ENCODE results near the gene DAO.

DAO gene

DNA sequence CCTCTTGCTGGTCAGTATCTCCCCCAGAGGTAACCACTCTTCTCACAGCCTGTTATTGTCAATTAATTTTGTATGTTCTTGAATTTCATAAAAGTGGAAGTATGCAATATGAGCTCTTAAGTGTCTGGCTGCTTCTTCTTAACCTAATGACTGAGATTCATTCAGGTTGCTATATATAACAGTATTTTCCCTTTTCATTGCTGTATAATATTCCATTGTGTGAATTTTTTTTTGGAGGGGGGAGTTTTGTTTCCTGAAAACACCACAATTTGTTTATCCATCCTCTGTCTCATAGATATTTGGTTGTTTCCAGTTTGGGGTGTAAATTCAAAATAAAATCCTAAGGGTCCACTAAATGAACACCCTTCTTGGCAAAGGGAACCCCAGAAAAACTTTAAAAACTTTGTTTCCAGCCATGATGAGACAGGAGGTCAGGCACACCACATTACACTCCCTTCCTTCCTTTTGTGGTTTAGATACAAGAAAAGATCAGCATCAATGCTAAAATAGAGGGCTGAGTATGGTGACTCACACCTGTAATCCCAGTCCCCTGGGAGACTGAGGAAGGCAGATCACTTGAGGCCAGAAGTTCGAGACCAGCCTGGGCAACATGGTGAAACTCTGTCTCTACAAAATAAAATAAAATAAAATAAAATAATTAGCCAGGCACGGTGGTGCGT is 4.1 kb upstream of the DAO start:
- DNase-seq (ENCODE audit: low spot score) = no peak

DNA sequence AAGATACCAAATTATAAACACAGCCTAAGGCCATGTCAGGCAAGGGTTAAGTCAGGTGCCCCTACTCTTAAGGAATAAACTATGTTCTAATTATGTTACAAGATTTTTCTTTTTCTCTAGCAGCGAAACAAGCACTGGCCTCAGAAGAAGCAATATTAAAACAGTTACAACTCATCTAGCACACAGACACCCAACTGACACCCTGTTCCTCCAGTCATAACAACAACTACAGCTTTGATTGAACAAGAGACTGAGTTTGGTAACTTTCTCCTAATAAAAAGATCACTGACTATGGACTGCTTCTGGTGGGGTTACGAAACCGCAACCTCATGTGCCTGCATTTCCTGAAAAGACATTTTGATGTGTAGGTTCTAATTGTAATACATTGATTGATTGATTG is 3.3 kb upstream of the DAO start:
- DNase-seq (ENCODE audit: low spot score) = no peak

DNA sequence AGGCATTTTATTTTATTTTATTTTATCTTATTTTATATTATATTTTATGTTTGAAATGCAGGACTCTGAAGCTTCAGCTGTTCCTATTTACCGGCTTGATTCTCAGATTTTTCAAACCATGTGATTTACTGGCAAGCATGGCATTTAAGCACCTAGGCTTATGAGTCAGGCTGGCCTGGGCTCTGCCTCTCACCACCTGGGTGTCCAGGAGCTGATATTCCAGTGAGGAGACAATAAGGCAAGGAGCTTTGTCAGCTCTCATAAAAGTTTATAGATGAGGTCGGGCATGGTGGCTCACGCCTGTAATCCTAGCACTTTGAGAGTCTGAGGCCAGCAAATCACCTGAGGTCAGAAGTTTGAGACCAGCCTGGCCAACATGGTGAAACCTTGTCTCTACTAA is 2.1 kb downstream of the DAO start:
- no peak for DNase-seq (ENCODE audit: low spot score)

GRCh38 chr12:108884116-108885012 is 4.5 kb downstream of the DAO start:
- peak; percentile 71 for DNase-seq (ENCODE audit: low spot score)

DNA sequence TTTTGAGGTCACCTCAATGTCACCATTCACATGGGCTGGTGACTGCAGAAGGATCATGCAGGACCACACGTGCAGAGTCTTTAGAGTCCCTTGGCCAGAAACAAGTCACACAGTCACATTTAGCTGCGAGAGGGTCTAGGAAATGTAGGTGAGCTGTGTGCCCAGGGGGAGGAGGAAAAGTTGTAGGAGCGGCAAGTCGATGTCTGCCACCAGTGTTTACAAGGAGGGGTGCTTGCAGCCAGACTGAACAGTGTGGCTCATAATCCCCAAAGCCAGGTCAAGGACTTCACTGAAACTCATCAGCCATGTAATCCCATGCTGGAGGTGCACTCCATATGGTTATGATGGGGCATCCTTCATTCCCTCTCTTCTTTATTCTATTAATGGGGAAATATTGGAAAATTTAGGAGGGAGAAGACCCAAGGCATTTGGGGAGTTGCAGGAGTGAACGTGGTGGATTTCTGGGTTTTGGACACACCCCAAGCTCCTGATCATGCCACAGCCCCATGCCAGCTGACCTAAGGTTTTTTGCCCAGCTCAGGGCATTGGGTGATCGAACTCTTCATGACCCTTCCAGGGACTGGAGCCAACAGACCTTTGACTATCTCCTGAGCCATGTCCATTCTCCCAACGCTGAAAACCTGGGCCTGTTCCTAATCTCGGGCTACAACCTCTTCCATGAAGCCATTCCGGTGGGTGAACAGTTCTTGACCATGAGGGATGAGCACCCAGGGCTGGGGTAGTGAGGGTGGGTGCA is 7.2 kb downstream of the DAO start:
- DNase-seq (ENCODE audit: low spot score) = no peak

DNA sequence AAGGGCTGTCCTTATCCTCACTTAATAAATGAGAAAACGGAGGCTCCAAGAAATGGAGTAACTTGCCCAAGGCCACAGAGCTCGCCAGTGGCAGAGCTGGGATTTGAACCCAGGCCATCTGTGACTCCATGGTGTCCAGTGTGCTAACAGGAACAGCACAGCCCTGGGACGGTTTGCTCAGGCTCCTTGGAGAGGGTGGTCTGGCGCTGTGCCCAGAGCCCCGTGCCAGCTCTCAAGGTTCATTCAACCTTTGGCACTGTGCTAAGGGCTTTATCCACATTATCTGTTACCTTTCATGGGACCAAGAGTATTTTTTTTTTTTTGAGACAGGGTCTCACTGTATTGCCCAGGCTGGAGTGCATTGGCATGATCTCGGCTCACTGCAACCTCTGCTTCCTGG is 8.1 kb downstream of the DAO start:
- DNase-seq (ENCODE audit: low spot score) = no peak

DNA sequence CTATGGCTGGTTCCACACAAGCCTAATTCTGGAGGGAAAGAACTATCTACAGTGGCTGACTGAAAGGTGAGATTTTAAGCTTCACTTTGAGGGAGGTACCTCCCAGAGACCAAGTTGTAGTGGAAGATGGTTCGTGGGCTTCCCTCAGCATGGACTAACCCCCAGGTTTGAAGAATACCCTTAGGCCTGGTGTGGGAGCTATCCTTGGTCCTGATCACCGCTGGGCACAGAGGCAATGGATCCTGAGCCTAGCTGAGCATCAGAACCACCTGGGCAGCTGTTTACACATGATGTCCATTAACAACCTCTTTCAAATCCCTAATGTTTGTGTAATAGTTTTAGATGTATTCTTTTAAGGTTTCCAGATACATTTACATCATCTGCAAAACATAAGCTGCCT is 10.3 kb downstream of the DAO start:
- no peak for DNase-seq (ENCODE audit: low spot score)

DNA sequence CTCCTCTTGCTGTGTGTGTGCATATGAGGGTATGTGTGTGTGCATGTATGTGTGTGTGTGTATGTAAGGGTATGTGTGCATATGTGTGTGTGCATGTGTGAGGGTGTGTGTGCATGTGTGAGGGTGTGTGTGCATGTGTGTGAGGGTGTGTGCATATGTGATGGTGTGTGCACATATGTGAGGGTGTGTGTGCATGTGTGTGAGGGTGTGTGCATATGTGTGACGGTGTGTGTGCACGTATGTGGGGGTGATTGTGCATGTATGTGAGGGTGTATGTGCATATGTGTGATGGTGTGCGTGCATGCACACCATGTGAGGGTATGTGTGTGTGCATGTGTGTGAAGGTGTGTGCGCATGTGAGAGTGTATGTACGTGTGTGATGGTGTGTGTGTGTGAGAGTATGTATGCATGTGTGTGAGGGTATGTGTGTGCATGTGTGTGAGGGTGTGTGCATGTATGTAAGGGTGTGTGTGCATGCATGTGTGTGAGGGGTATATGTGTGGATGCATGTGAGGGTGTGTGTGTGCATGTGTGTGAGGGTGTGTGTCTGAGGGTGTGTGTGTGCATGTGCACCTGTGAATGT is 15.4 kb downstream of the DAO start:
- no peak for DNase-seq (ENCODE audit: low spot score)

DNA sequence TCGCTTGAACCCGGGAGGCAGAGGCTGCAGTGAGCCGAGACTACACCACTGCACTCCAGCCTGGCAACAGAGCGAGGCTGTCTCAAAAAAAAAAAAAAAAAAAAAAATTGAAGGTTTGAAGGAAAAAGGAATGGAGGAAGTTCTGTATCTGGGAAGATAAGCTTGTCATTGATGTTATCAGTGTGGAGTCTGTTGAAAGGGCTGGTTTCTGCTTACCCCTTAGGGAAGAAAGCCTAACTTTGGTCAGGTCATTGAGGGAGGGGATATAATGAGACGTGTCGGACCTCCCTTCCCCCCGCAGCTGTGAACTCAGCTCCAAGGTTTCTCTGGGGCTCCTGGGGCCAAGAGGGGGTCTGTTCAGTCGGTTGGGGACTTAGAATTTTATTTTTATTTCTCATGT is 16.4 kb downstream of the DAO start:
- no peak for DNase-seq (ENCODE audit: low spot score)

- no peak for DNase-seq (ENCODE audit: low spot score)
Measured at GRCh38 chr12:108896817-108897216, 16.9 kb downstream of the DAO start.

GRCh38 chr12:108899145-108899544 is 19.3 kb downstream of the DAO start:
- no peak for DNase-seq (ENCODE audit: low spot score)

DNA sequence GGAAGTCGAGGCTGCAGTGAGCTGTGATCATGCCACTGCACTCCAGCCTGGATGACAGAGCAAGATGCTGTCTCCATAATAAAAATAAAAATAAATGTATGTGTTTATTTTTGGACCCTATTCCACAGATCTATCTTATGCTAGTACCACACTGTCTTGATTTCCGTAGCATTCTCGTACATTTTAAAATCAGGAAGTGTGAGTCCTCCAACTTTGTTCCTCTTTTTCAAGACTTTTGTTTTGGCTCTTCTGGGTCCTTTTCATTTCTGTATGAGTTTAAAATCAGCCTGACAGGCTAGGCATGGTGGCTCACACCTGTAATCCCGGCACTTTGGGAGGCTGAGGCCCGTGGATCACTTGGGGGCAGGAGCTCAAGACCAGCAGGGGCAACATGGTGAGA is 25.8 kb downstream of the DAO start:
- DNase-seq (ENCODE audit: low spot score) = no peak

- DNase-seq (ENCODE audit: low spot score) = no peak
Measured at GRCh38 chr12:108906971-108907370, 27.1 kb downstream of the DAO start.

DNA sequence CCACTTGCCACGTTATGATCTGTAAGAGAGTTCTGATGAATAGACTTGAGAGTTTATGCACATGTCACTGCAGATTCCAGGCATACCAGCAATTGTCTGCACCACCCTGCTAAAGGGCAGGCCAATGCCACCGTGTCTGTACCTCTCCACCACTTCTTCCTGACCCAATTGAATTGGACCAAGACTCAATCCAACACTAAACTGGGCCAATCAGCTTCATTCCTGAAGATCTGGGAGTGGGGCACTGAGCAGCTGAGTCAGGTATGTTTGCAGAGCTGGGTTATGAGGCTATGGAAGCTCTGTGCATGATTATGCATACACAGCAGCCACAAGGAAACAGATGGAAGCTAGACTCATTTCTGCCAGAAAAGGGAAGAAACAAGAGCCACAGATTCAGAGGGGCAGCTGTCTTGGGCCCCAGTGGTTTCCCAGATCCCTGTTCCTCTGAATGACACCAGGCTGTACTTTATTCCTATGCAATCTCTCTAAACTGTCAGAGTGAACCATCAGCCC is 28.0 kb downstream of the DAO start:
- no peak for DNase-seq (ENCODE audit: low spot score)

DNA sequence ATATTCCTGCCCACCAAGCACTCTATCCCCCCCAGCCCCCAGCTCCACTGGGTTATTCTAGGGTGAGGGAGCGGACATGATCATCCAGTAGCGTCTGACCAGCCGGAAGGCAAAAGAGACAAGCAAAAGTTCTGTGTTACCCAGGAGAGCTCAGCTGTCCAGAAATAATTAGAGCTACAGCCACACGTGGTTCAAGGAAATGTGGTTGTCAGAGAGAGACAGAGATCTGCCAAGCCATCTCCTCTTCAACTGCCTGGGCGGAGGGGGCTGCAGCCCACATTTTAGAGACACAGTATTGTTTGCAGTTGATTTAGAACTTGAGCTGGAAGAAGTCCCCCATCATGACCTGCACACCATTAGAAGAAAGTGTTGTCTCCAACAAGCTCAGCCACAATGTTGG is 30.4 kb downstream of the DAO start:
- no peak for DNase-seq (ENCODE audit: low spot score)

GRCh38 chr12:108911915-108912314 is 32.0 kb downstream of the DAO start:
- no peak for DNase-seq (ENCODE audit: low spot score)

- no peak for DNase-seq (ENCODE audit: low spot score)
Measured at GRCh38 chr12:108912361-108912760, 32.5 kb downstream of the DAO start.

DNA sequence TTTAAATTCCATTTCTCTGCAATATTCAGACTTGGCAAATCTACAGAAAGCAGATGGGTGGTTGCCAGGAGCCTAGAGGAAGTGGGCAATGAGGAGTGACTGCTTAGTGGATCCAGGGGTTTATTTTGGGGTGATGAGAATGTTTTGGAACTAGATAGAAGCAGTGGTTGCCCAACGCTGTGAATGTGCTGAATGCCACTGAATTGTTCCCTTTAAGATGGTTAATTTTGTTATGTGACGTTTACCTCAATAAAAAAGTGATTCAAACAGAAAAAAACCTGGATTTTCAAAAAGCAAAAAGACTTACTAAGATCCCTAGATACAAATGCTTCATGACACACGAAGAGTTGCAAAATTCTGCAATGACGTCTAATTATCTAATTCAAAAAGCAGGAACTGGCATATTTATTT is 34.2 kb downstream of the DAO start:
- no peak for DNase-seq (ENCODE audit: low spot score)

- no peak for DNase-seq (ENCODE audit: low spot score)
Measured at GRCh38 chr12:108915632-108916133, 35.8 kb downstream of the DAO start.

DNA sequence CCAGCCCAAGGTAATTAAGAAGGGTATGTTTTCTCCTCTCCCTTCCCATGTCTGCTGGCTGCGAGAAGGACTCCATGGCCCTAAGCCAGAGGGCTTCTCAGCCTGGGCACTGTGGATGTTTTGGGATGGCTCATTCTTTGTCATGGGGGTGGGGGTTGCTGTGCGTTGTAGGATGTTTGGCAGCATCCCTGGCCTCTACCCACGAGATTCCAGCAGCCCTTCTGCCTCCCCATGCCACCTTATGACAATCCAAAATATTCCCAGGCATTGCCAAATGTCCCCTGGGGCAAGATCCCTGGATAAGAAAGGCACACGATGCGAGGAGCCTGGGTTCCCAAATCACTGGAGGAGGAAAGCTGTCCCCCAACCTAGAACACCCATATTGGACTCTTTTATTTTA is 36.4 kb downstream of the DAO start:
- DNase-seq (ENCODE audit: low spot score) = no peak

GRCh38 chr12:108918206-108918605 is 38.3 kb downstream of the DAO start:
- no peak for DNase-seq (ENCODE audit: low spot score)
